Measurements from ENCODE around the gene TRRAP.
"Not testable (repeated sequence)": the region's sequence is repeated elsewhere in the genome, so short reads cannot be mapped to it uniquely, and the experiment has no call there.

The TRRAP gene

GRCh38 chr7:99033765-99034164 lies 155.4 kb downstream of the TRRAP start:
- no peak for DNase-seq

GRCh38 chr7:99034932-99035722 lies 156.8 kb downstream of the TRRAP start:
- DNase-seq: no peak

- DNase-seq: no peak
Observed at GRCh38 chr7:99035723-99036545, 157.6 kb downstream of the TRRAP start.

- no peak for DNase-seq
Observed at GRCh38 chr7:99036546-99037111, 158.3 kb downstream of the TRRAP start.

GRCh38 chr7:99037327-99037940 lies 159.1 kb downstream of the TRRAP start:
- no peak for DNase-seq

GRCh38 chr7:99038086-99038855 lies 159.9 kb downstream of the TRRAP start:
- no peak for DNase-seq

- no peak for DNase-seq
Observed at GRCh38 chr7:99039384-99039891, 161.1 kb downstream of the TRRAP start.

- peak; percentile 52 for DNase-seq
Observed at GRCh38 chr7:99040104-99040958, 162.0 kb downstream of the TRRAP start.

- DNase-seq: no peak
Observed at GRCh38 chr7:99041526-99041925, 163.2 kb downstream of the TRRAP start.

- no peak for DNase-seq
Observed at GRCh38 chr7:99042957-99043356, 164.6 kb downstream of the TRRAP start.

GRCh38 chr7:99044858-99045257 lies 166.5 kb downstream of the TRRAP start:
- not testable (repeated sequence) for DNase-seq

- not testable (repeated sequence) for DNase-seq
Observed at GRCh38 chr7:99046262-99046661, 167.9 kb downstream of the TRRAP start.

GRCh38 chr7:99046722-99047121 lies 168.4 kb downstream of the TRRAP start:
- no peak for DNase-seq

GRCh38 chr7:99047526-99048077 lies 169.3 kb downstream of the TRRAP start:
- no peak for DNase-seq

- DNase-seq: no peak
Observed at GRCh38 chr7:99050971-99051370, 172.6 kb downstream of the TRRAP start.

- DNase-seq: no peak
Observed at GRCh38 chr7:99054781-99055180, 176.4 kb downstream of the TRRAP start.

GRCh38 chr7:99061001-99061776 lies 182.9 kb downstream of the TRRAP start:
- no peak for DNase-seq
